ENCODE results near the gene HEPHL1.

DNA sequence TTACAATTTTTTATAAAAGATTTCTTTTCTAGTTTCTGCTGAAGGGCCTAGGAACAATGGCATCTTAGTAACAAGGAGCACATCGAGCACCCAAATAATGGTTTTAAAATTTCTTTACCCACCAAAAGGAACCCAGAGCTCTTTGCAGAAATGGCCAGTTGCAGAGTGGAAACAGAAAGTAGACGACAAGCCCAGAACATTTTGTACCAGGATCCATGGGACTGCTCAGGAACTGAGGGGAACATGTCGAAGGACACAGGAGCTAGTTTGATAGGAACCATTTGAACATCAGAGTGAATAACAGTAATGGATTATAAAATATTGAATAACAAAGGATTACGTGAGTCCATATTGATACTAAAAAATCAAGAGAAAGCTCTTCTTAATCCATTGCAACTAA is 124.8 kb downstream of the HEPHL1 start:
- TF ChIP-seq, protein P1, sequence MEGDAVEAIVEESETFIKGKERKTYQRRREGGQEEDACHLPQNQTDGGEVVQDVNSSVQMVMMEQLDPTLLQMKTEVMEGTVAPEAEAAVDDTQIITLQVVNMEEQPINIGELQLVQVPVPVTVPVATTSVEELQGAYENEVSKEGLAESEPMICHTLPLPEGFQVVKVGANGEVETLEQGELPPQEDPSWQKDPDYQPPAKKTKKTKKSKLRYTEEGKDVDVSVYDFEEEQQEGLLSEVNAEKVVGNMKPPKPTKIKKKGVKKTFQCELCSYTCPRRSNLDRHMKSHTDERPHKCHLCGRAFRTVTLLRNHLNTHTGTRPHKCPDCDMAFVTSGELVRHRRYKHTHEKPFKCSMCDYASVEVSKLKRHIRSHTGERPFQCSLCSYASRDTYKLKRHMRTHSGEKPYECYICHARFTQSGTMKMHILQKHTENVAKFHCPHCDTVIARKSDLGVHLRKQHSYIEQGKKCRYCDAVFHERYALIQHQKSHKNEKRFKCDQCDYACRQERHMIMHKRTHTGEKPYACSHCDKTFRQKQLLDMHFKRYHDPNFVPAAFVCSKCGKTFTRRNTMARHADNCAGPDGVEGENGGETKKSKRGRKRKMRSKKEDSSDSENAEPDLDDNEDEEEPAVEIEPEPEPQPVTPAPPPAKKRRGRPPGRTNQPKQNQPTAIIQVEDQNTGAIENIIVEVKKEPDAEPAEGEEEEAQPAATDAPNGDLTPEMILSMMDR (IDR thresholded peaks at IDR 0.05; ENCODE audit: low read length) = no peak
- TF ChIP-seq EZH2 (IDR thresholded peaks at IDR 0.05; ENCODE audit: borderline replicate concordance, low read length) = no peak

Data from OCI-LY1 (cell line).